ENCODE results near the gene KCNC1.

Gene KCNC1

DNA sequence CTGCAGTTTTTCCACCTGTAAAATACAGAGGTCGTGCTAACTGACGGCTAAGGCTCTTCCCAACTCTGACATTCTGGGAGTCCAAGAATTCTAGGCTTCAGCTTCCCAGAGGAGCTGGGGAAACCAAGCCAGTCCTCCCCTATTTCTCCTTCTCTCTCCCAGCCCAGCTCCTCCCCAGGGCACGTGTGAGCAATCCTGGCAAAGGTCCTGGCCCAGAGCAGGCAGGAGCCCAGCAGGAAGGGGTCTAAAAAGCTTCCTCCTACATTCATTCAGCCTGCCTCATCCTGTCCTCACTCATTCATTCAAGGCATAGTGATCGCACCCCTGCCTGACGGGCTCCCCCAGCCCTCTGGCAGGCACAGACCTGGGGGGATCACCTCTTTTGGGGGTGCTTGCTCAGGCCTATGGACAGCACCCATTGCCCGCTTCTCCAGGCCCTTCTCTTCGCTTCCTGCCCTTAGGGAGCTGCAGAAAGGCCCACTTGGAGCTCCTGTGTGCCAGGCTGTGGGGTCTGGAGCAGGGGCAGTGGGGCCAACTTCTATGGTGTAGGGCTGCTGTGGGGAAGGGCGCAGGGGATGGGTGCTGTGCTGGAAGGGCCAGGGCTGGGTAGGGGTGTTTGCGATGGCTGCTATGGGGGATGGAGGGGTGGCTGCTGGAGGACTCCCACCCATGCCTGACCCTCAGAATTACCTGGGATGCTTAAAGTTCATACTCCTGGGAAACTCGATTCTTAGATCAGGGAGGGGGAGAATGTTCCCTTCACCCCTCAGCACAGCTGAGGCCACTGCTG lies 9.8 kb downstream of the KCNC1 start:
- Histone ChIP-seq H3K27me3 (ENCODE audit: low read depth, low read length) (no peaks in the 10 kb centered on the region), H3K4me2 (ENCODE audit: low read length) (no peak overlapping the region), H3K27ac (ENCODE audit: low read length) (no peak overlapping the region), H3K9me3 (ENCODE audit: insufficient read depth, low read length) (no peaks in the 10 kb centered on the region), H3K9ac (ENCODE audit: low read length) (no peak overlapping the region), H2AFZ (ENCODE audit: low read depth, low read length) (no peak overlapping the region), H3K4me1 (ENCODE audit: low read length) (no peaks in the 10 kb centered on the region), H3K4me3 (ENCODE audit: low read length) (no peak overlapping the region), H4K20me1 (ENCODE audit: insufficient read depth, low read length) (no peaks in the 10 kb centered on the region), H3K79me2 (ENCODE audit: low read length) (no peaks in the 10 kb centered on the region), H3K36me3 (replicated peaks; ENCODE audit: low read depth, low read length) (no peaks in the 10 kb centered on the region)
- TF ChIP-seq, protein P1, sequence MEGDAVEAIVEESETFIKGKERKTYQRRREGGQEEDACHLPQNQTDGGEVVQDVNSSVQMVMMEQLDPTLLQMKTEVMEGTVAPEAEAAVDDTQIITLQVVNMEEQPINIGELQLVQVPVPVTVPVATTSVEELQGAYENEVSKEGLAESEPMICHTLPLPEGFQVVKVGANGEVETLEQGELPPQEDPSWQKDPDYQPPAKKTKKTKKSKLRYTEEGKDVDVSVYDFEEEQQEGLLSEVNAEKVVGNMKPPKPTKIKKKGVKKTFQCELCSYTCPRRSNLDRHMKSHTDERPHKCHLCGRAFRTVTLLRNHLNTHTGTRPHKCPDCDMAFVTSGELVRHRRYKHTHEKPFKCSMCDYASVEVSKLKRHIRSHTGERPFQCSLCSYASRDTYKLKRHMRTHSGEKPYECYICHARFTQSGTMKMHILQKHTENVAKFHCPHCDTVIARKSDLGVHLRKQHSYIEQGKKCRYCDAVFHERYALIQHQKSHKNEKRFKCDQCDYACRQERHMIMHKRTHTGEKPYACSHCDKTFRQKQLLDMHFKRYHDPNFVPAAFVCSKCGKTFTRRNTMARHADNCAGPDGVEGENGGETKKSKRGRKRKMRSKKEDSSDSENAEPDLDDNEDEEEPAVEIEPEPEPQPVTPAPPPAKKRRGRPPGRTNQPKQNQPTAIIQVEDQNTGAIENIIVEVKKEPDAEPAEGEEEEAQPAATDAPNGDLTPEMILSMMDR (IDR thresholded peaks at IDR 0.05; ENCODE audit: low read depth, low read length) = no peak
- no peak for TF ChIP-seq EZH2phosphoT487 (IDR thresholded peaks at IDR 0.05; ENCODE audit: low read depth)

GRCh38 chr11:17745023-17745772 lies 10.6 kb downstream of the KCNC1 start:
- Histone ChIP-seq H3K79me2 (ENCODE audit: low read length) (no peaks in the 10 kb centered on the region), H3K4me3 (ENCODE audit: low read length) (no peak overlapping the region)
- TF ChIP-seq EZH2phosphoT487 (IDR thresholded peaks at IDR 0.05; ENCODE audit: low read depth) = no peak
- TF ChIP-seq, protein P1 (IDR thresholded peaks at IDR 0.05; ENCODE audit: low read depth, low read length) = no peak

DNA sequence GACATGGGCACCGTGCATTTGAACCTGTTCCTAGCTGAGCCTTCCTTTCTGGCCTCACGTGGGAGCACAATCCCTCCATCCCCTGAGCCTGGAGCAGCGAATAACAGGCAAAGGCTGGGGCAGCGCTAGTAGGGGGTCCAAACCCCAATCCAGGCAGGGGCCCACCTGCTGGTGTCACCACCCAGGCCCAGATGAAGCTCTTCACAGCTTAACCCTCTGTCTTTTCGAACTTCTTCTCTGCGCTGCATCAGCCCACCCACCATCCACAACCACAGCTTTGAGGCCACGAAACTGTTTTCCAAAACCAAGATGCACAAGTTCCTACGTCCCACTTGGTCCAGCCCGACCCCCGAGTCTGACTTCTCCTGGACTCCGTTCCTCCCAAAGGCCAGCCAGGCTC lies 11.5 kb downstream of the KCNC1 start:
- Histone ChIP-seq H3K27me3 (ENCODE audit: low read depth, low read length) (no peaks in the 10 kb centered on the region), H3K36me3 (replicated peaks; ENCODE audit: low read depth, low read length) (no peaks in the 10 kb centered on the region), H3K9ac (ENCODE audit: low read length) (no peak overlapping the region)

More at GRCh38 chr11:17745023-17745772, 10.6 kb downstream of the KCNC1 start:
- no peak overlapping the region for H2AFZ ChIP-seq (ENCODE audit: low read depth, low read length)
- no peak overlapping the region for H3K9ac ChIP-seq (ENCODE audit: low read length)
- H3K4me2 ChIP-seq (ENCODE audit: low read length) = no peak overlapping the region
- no peak overlapping the region for H3K27ac ChIP-seq (ENCODE audit: low read length)
- H3K27me3 ChIP-seq (ENCODE audit: low read depth, low read length) = no peaks in the 10 kb centered on the region
- no peaks in the 10 kb centered on the region for H3K9me3 ChIP-seq (ENCODE audit: insufficient read depth, low read length)
- H4K20me1 ChIP-seq (ENCODE audit: insufficient read depth, low read length) = no peaks in the 10 kb centered on the region
- H3K4me1 ChIP-seq (ENCODE audit: low read length) = no peaks in the 10 kb centered on the region
- H3K36me3 ChIP-seq (replicated peaks; ENCODE audit: low read depth, low read length) = no peaks in the 10 kb centered on the region

More for the DNA sequence above, 11.5 kb downstream of the KCNC1 start:
- Histone ChIP-seq H3K4me1 (ENCODE audit: low read length) (no peaks in the 10 kb centered on the region), H3K79me2 (ENCODE audit: low read length) (no peaks in the 10 kb centered on the region), H3K4me2 (ENCODE audit: low read length) (no peak overlapping the region), H2AFZ (ENCODE audit: low read depth, low read length) (no peak overlapping the region), H3K4me3 (ENCODE audit: low read length) (no peak overlapping the region), H3K27ac (ENCODE audit: low read length) (no peak overlapping the region), H3K9me3 (ENCODE audit: insufficient read depth, low read length) (no peaks in the 10 kb centered on the region), H4K20me1 (ENCODE audit: insufficient read depth, low read length) (no peaks in the 10 kb centered on the region)
- TF ChIP-seq, protein P1 (IDR thresholded peaks at IDR 0.05; ENCODE audit: low read depth, low read length) = no peak
- TF ChIP-seq EZH2phosphoT487 (IDR thresholded peaks at IDR 0.05; ENCODE audit: low read depth) = no peak
